ENCODE measurements around the gene BTG4. TPM values are rescaled to one million over a fixed set of nuclear protein-coding genes. Genes with fewer than 3 reads are reported as not detected.

Gene BTG4
- total and polyA plus RNA-seq, 5 donors from 2014 or later: 0.23 TPM; not detected in 4

DNA sequence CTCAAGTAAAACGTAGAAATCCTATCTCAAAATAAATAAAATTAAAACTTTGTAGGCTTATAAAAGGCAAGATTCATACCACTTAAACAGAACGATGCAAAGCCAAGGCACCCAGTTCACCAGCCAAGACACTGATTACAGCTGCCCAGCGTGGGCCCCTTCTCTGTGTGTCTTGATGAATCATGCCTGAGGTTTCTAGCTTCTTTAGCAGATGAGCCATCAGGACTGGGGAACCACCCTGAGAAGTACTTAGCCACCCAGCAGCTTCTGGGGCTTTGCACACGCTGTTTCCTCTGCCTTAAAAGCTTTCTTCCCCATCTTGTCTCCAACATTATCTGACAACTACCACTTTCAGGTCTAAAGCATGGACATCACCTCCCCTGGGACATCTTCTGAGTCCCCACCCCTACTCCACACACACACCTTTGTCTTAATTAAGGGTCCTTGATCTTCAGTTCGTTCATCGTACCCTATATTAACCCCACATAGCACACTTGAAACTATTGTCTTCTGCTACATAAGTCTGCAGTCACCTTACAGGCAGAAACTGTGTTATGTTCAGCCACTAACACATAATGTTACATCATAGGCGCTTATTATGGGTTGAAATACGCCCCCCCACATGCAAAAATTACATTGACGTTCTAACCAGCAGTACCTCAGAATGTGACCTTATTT, 19.6 kb upstream of the BTG4 start:
- peak overlapping the region in 3 of 4 donors; percentile 10 to 58 (median 45) for H3K4me3 Mint-ChIP-seq
- H3K27me3 Mint-ChIP-seq: no peaks in the 10 kb centered on the region
- H3K4me1 ChIP-seq (ENCODE audit: control insufficient read depth, insufficient read depth, low read length, poor library complexity, severe bottlenecking): peaks cover 17% of the 10 kb centered on the region
- peak overlapping the region; percentile 11 for H3K4me3 ChIP-seq (ENCODE audit: low read depth, low read length)
- no peaks in the 10 kb centered on the region for H3K9me3 ChIP-seq (ENCODE audit: control insufficient read depth in 2 of 2, low read length in 2 of 2)
- H3K4me1 Mint-ChIP-seq: peaks cover 10 to 29% (median 17%) of the 10 kb centered on the region in 4 donors
- DNase-seq: peak; percentile 36 to 87 (median 42)
- peak overlapping the region; percentile 21 to 94 (median 41) for H3K27ac Mint-ChIP-seq
- H3K36me3 ChIP-seq (ENCODE audit: control insufficient read depth, insufficient read depth, low read length): no peaks in the 10 kb centered on the region
- ATAC-seq (ENCODE audit: low read depth in 2 of 2): peak; percentile 98 to 99
- no peaks in the 10 kb centered on the region for H3K36me3 Mint-ChIP-seq
- H3K27me3 ChIP-seq (ENCODE audit: control insufficient read depth, insufficient read depth, low read length): no peaks in the 10 kb centered on the region
- H3K9me3 Mint-ChIP-seq: peaks cover 0 to 1% (median 0%) of the 10 kb centered on the region in 7 donors
- peak overlapping the region; percentile 78 for H3K27ac ChIP-seq (ENCODE audit: insufficient read depth, low read length, poor library complexity, severe bottlenecking)

DNA sequence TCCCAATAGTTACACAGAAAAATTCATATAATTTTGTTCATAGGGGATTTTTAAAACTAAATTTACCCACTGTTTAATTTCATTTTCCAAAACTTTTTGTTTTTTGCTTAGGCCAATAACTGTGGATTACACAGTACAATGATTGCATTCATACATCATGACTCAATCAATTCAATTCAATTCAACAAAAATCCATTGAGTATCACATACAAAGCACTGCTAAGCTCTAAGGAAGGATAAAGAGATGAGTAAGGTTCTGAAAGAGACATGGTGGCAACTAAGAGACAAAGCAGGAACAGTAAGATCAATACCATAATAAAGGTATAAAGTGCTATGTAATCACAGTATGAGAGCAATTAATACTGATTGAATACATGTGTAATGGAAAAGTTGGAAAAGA, 18.9 kb upstream of the BTG4 start:
- no peaks in the 10 kb centered on the region for H3K27me3 ChIP-seq (ENCODE audit: control insufficient read depth, insufficient read depth, low read length)
- peak overlapping the region; percentile 11 for H3K4me3 ChIP-seq (ENCODE audit: low read depth, low read length)
- H3K9me3 ChIP-seq (ENCODE audit: control insufficient read depth in 2 of 2, low read length in 2 of 2): no peaks in the 10 kb centered on the region
- H3K4me1 ChIP-seq (ENCODE audit: control insufficient read depth, insufficient read depth, low read length, poor library complexity, severe bottlenecking): peaks cover 17% of the 10 kb centered on the region
- H3K36me3 ChIP-seq (ENCODE audit: control insufficient read depth, insufficient read depth, low read length): no peaks in the 10 kb centered on the region
- Mint-ChIP-seq H3K4me3 (no peak overlapping the region), H3K4me1 (peaks cover 16 to 36% (median 19%) of the 10 kb centered on the region in 4 donors), H3K27ac (no peak overlapping the region), H3K36me3 (no peaks in the 10 kb centered on the region), H3K9me3 (peaks cover 0 to 1% (median 0%) of the 10 kb centered on the region in 7 donors), H3K27me3 (no peaks in the 10 kb centered on the region)
- DNase-seq (no peak), ATAC-seq (ENCODE audit: low read depth in 2 of 2) (no peak)
- peak overlapping the region; percentile 78 for H3K27ac ChIP-seq (ENCODE audit: insufficient read depth, low read length, poor library complexity, severe bottlenecking)

GRCh38 chr11:111530091-111530490, 17.9 kb upstream of the BTG4 start:
- peaks cover 19 to 41% (median 23%) of the 10 kb centered on the region in 4 donors for H3K4me1 Mint-ChIP-seq
- Histone ChIP-seq H3K36me3 (ENCODE audit: control insufficient read depth, insufficient read depth, low read length) (no peaks in the 10 kb centered on the region), H3K27ac (ENCODE audit: insufficient read depth, low read length, poor library complexity, severe bottlenecking) (no peak overlapping the region), H3K27me3 (ENCODE audit: control insufficient read depth, insufficient read depth, low read length) (no peaks in the 10 kb centered on the region), H3K9me3 (ENCODE audit: control insufficient read depth in 2 of 2, low read length in 2 of 2) (no peaks in the 10 kb centered on the region), H3K4me1 (ENCODE audit: control insufficient read depth, insufficient read depth, low read length, poor library complexity, severe bottlenecking) (peaks cover 17% of the 10 kb centered on the region), H3K4me3 (ENCODE audit: low read depth, low read length) (no peak overlapping the region)
- H3K4me3 Mint-ChIP-seq: no peak overlapping the region
- H3K27ac Mint-ChIP-seq: no peak overlapping the region
- no peak for DNase-seq
- no peaks in the 10 kb centered on the region for H3K27me3 Mint-ChIP-seq
- H3K9me3 Mint-ChIP-seq: no peaks in the 10 kb centered on the region
- ATAC-seq (ENCODE audit: low read depth in 2 of 2): no peak
- no peaks in the 10 kb centered on the region for H3K36me3 Mint-ChIP-seq

DNA sequence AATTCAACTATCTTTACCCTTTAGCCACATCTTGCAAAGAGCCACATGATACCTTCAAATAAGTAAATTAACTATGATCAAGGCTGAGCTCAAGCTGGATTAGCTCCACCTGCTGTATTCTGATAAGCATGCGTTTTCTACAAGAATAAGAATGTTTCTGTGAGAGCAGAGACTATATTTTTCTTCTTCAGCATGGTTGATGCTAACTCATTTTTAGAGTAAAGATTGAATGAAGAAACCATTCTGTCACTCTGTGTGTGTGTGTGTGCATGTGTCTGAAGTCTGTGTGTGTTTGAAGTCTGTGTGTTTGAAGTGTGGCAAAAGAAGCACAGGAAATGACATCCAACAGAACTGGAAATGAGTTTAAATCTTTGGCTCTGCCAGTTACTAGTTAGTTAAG, 16.4 kb upstream of the BTG4 start:
- ATAC-seq (ENCODE audit: low read depth in 2 of 2) (peak; percentile 33 to 50), DNase-seq (peak in 2 of 3 donors; percentile 76 to 86)
- Mint-ChIP-seq H3K27me3 (no peaks in the 10 kb centered on the region), H3K4me3 (peak overlapping the region in 1 of 4 donors; percentile 7), H3K27ac (peak overlapping the region in 2 of 3 donors; percentile 27 to 33), H3K9me3 (no peaks in the 10 kb centered on the region), H3K4me1 (peaks cover 19 to 41% (median 23%) of the 10 kb centered on the region in 4 donors), H3K36me3 (no peaks in the 10 kb centered on the region)
- H3K4me1 ChIP-seq (ENCODE audit: control insufficient read depth, insufficient read depth, low read length, poor library complexity, severe bottlenecking): peaks cover 17% of the 10 kb centered on the region
- no peak overlapping the region for H3K27ac ChIP-seq (ENCODE audit: insufficient read depth, low read length, poor library complexity, severe bottlenecking)
- no peaks in the 10 kb centered on the region for H3K27me3 ChIP-seq (ENCODE audit: control insufficient read depth, insufficient read depth, low read length)
- H3K4me3 ChIP-seq (ENCODE audit: low read depth, low read length): no peak overlapping the region
- no peaks in the 10 kb centered on the region for H3K36me3 ChIP-seq (ENCODE audit: control insufficient read depth, insufficient read depth, low read length)
- no peaks in the 10 kb centered on the region for H3K9me3 ChIP-seq (ENCODE audit: control insufficient read depth in 2 of 2, low read length in 2 of 2)

GRCh38 chr11:111527279-111527678, 15.1 kb upstream of the BTG4 start:
- H3K36me3 Mint-ChIP-seq: no peaks in the 10 kb centered on the region
- no peaks in the 10 kb centered on the region for H3K27me3 Mint-ChIP-seq

GRCh38 chr11:111526501-111526900, 14.3 kb upstream of the BTG4 start:
- Histone ChIP-seq H3K4me1 (ENCODE audit: control insufficient read depth, insufficient read depth, low read length, poor library complexity, severe bottlenecking) (peaks cover 7% of the 10 kb centered on the region), H3K4me3 (ENCODE audit: low read depth, low read length) (no peak overlapping the region), H3K9me3 (ENCODE audit: control insufficient read depth in 2 of 2, low read length in 2 of 2) (no peaks in the 10 kb centered on the region), H3K27ac (ENCODE audit: insufficient read depth, low read length, poor library complexity, severe bottlenecking) (no peak overlapping the region), H3K36me3 (ENCODE audit: control insufficient read depth, insufficient read depth, low read length) (no peaks in the 10 kb centered on the region), H3K27me3 (ENCODE audit: control insufficient read depth, insufficient read depth, low read length) (no peaks in the 10 kb centered on the region)
- Mint-ChIP-seq H3K9me3 (no peaks in the 10 kb centered on the region), H3K27me3 (no peaks in the 10 kb centered on the region), H3K4me3 (no peak overlapping the region), H3K27ac (peak overlapping the region in 2 of 3 donors; percentile 5 to 70), H3K4me1 (peaks cover 13 to 31% (median 20%) of the 10 kb centered on the region in 4 donors), H3K36me3 (no peaks in the 10 kb centered on the region)
- DNase-seq (peak in 1 of 3 donors; percentile 49), ATAC-seq (ENCODE audit: low read depth in 2 of 2) (peak in 1 of 2 donors; percentile 21)

More at GRCh38 chr11:111527279-111527678, 15.1 kb upstream of the BTG4 start:
- Mint-ChIP-seq H3K9me3 (no peaks in the 10 kb centered on the region), H3K4me3 (no peak overlapping the region), H3K4me1 (peaks cover 18 to 36% (median 22%) of the 10 kb centered on the region in 4 donors), H3K27ac (no peak overlapping the region)
- Histone ChIP-seq H3K27ac (ENCODE audit: insufficient read depth, low read length, poor library complexity, severe bottlenecking) (no peak overlapping the region), H3K27me3 (ENCODE audit: control insufficient read depth, insufficient read depth, low read length) (no peaks in the 10 kb centered on the region), H3K36me3 (ENCODE audit: control insufficient read depth, insufficient read depth, low read length) (no peaks in the 10 kb centered on the region), H3K4me1 (ENCODE audit: control insufficient read depth, insufficient read depth, low read length, poor library complexity, severe bottlenecking) (peaks cover 15% of the 10 kb centered on the region), H3K9me3 (ENCODE audit: control insufficient read depth in 2 of 2, low read length in 2 of 2) (no peaks in the 10 kb centered on the region), H3K4me3 (ENCODE audit: low read depth, low read length) (no peak overlapping the region)
- DNase-seq (no peak), ATAC-seq (ENCODE audit: low read depth in 2 of 2) (no peak)

- DNase-seq (no peak), ATAC-seq (ENCODE audit: low read depth in 2 of 2) (no peak)
- Mint-ChIP-seq H3K4me1 (peaks cover 13 to 28% (median 20%) of the 10 kb centered on the region in 4 donors), H3K27me3 (no peaks in the 10 kb centered on the region), H3K27ac (peak overlapping the region in 1 of 3 donors; percentile 5), H3K36me3 (no peaks in the 10 kb centered on the region), H3K4me3 (no peak overlapping the region), H3K9me3 (no peaks in the 10 kb centered on the region)
- H3K4me1 ChIP-seq (ENCODE audit: control insufficient read depth, insufficient read depth, low read length, poor library complexity, severe bottlenecking): peaks cover 3% of the 10 kb centered on the region
- H3K27me3 ChIP-seq (ENCODE audit: control insufficient read depth, insufficient read depth, low read length): no peaks in the 10 kb centered on the region
- no peak overlapping the region for H3K4me3 ChIP-seq (ENCODE audit: low read depth, low read length)
- H3K36me3 ChIP-seq (ENCODE audit: control insufficient read depth, insufficient read depth, low read length): no peaks in the 10 kb centered on the region
- H3K9me3 ChIP-seq (ENCODE audit: control insufficient read depth in 2 of 2, low read length in 2 of 2): no peaks in the 10 kb centered on the region
- H3K27ac ChIP-seq (ENCODE audit: insufficient read depth, low read length, poor library complexity, severe bottlenecking): no peak overlapping the region
Measured at GRCh38 chr11:111525456-111525855, 13.3 kb upstream of the BTG4 start.

- H3K36me3 ChIP-seq (ENCODE audit: control insufficient read depth, insufficient read depth, low read length): no peaks in the 10 kb centered on the region
- H3K4me1 ChIP-seq (ENCODE audit: control insufficient read depth, insufficient read depth, low read length, poor library complexity, severe bottlenecking): peaks cover 3% of the 10 kb centered on the region
- Mint-ChIP-seq H3K4me3 (no peak overlapping the region), H3K4me1 (peaks cover 12 to 24% (median 19%) of the 10 kb centered on the region in 4 donors), H3K27ac (no peak overlapping the region), H3K27me3 (no peaks in the 10 kb centered on the region), H3K36me3 (no peaks in the 10 kb centered on the region), H3K9me3 (no peaks in the 10 kb centered on the region)
- no peaks in the 10 kb centered on the region for H3K27me3 ChIP-seq (ENCODE audit: control insufficient read depth, insufficient read depth, low read length)
- DNase-seq (no peak), ATAC-seq (ENCODE audit: low read depth in 2 of 2) (no peak)
- no peak overlapping the region for H3K27ac ChIP-seq (ENCODE audit: insufficient read depth, low read length, poor library complexity, severe bottlenecking)
- no peaks in the 10 kb centered on the region for H3K9me3 ChIP-seq (ENCODE audit: control insufficient read depth in 2 of 2, low read length in 2 of 2)
- no peak overlapping the region for H3K4me3 ChIP-seq (ENCODE audit: low read depth, low read length)
Measured at GRCh38 chr11:111524056-111524455, 11.9 kb upstream of the BTG4 start.

All from CD4-positive, CD25-positive, alpha-beta regulatory T cell (primary cell).